ENCODE data around the gene IL10RA.
"Not testable (repeated sequence)": the region's sequence is repeated elsewhere in the genome, so short reads cannot be mapped to it uniquely, and the experiment has no call there.

IL10RA gene

DNA sequence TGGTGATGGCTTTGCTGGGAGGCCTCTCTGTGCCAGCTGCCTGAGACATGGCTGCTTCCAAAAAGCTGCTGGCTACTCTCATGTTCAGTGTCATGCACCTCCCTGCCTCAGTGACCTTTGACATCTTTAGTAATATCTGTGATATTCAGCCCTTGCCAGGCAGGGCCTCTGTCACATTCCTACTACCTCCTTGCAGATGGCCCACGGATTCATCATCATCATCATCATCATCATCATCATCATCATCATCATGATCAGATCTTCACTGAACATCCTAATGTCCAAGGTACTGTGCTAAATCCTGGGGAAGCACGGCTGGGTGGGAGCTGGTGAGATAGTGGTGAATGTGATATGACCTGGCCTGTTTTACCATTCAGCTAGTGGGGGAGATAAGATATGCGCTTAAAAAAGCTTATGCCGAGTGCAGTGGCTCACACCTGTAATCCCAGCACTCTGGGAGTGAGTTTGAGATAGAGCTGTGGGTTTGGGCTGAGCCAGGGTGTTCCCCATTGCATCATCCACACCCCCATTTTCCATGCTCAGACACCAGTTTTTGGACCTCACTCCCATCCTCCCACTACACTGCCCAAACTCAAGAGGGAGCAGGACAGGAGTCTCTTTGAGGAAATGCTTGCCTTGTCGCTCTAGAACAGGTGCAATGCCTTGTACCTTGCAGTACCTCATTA is 39.9 kb upstream of the IL10RA start:
- H3K9ac ChIP-seq, result no peak overlapping the region
- peaks cover 25 to 80% (median 43%) of the 10 kb centered on the region in 10 experiments for H3K4me1 ChIP-seq
- peaks cover 0 to 6% (median 0%) of the 10 kb centered on the region in 11 experiments; a peak in 4 of 22 replicates for H4K20me1 ChIP-seq
- no peak overlapping the region for H3K4me3 ChIP-seq
- no peak overlapping the region for H3K27ac ChIP-seq
- H3K36me3 ChIP-seq, result no peaks in the 10 kb centered on the region
- peaks cover 0 to 11% (median 0%) of the 10 kb centered on the region in 11 experiments; a peak in 5 of 22 replicates for H3K9me3 ChIP-seq (replicated peaks in 1 of 11)
- peak overlapping the region in 5 of 11 experiments; percentile 18 to 84 (median 32); a peak in 7 of 22 replicates for H3K4me2 ChIP-seq
- TF ChIP-seq Cebpa-rat (IDR thresholded peaks at IDR 0.05), result no peak; a peak in 1 of 22 replicates
- H3K27me3 ChIP-seq, result peaks cover 0 to 3% (median 0%) of the 10 kb centered on the region in 11 experiments; a peak in 1 of 22 replicates

DNA sequence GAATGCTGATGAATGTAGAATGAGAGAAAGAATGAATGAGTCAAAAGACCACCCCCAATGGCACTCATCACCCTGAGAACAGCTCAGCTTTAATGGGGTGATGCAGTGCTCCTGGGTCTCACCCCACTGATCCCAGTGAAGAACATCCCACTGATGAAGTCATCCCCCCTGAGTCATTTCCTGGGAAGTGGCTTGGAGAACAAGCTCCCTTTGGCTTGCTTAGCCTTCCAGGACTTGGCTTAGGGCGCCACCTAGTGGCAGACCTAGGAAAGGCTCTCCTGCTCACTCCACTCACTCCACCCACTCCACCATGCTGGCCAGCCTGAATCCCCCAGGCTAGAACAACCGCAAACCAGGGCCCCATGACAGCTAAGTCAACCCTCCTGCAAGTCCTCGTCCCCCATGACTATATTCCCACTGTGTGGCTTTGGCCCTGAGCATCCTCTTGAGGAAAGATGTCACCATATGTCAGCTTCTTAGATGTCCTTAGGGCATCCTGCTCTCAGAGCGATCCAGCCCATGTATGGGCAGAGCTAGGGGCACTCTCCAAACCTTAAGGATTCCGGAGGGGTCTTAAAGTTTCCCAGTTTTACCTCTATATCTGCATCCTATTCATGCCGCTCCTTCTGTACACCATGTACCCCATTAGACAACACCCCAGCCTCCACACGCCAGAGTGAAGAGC is 39.2 kb upstream of the IL10RA start:
- Histone ChIP-seq H3K9ac (no peak overlapping the region), H3K4me2 (peak overlapping the region in 7 of 11 experiments; percentile 8 to 93 (median 32); a peak in 7 of 22 replicates), H3K36me3 (no peaks in the 10 kb centered on the region)

DNA sequence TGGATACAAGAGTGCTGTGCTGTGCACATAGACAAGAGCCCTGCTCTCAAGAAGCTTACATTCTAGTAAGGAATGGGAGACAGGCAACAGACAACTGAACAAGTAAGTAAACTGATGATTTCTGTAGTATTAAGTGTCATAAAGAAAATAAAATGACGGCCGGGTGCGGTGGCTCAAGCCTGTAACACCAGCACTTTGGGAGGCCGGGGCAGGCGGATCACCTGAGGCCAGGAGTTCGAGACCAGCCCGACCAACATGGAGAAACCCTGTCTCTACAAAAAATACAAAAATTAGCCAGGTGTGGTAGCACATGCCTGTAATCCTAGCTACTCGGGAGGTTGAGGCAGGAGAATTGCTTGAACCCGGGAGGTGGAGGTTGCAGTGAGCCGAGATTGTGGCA is 38.4 kb upstream of the IL10RA start:
- H3K4me3 ChIP-seq; H3K9ac ChIP-seq; H3K27me3 ChIP-seq; H3K36me3 ChIP-seq; H3K27ac ChIP-seq; H3K9me3 ChIP-seq (replicated peaks in 1 of 11): not testable (repeated sequence)
- Histone ChIP-seq H4K20me1 (peaks cover 0 to 10% (median 0%) of the 10 kb centered on the region in 11 experiments; a peak in 5 of 22 replicates), H3K4me2 (peak overlapping the region in 5 of 11 experiments; percentile 32 to 93 (median 84); a peak in 8 of 22 replicates), H3K4me1 (peaks cover 39 to 82% (median 57%) of the 10 kb centered on the region in 10 experiments)

More for the DNA sequence above, 39.2 kb upstream of the IL10RA start:
- H3K4me1 ChIP-seq, result peaks cover 31 to 80% (median 50%) of the 10 kb centered on the region in 10 experiments
- no peak overlapping the region for H3K4me3 ChIP-seq
- peaks cover 0 to 11% (median 0%) of the 10 kb centered on the region in 11 experiments; a peak in 5 of 22 replicates for H3K9me3 ChIP-seq (replicated peaks in 1 of 11)
- peaks cover 0 to 3% (median 0%) of the 10 kb centered on the region in 11 experiments; a peak in 1 of 22 replicates for H3K27me3 ChIP-seq
- no peak overlapping the region for H3K27ac ChIP-seq
- no peak for TF ChIP-seq Cebpa-rat (IDR thresholded peaks at IDR 0.05)
- peaks cover 0 to 10% (median 0%) of the 10 kb centered on the region in 11 experiments; a peak in 5 of 22 replicates for H4K20me1 ChIP-seq

DNA sequence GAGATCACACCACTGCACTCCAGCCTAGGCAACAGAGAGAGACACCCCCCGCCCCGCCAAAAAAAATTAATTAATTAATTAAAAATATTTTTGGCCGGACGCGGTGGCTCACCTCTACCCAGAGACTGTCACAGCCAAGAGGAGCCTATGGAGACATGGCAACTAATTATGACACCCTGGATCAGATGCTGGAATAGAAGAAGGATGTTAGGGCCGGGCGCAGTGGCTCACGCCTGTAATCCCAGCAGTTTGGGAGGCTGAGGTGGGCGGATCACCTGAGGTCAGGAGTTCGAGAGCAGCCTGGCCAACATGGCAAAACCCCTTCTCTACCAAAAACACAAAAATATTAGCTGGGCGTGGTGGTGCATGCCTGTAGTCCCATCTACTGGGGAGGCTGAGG is 37.7 kb upstream of the IL10RA start:
- not testable (repeated sequence) for H3K27ac ChIP-seq; H3K9me3 ChIP-seq (replicated peaks in 1 of 11); H3K9ac ChIP-seq; H3K36me3 ChIP-seq; H3K27me3 ChIP-seq; H3K4me3 ChIP-seq
- peak overlapping the region in 5 of 11 experiments; percentile 37 to 93 (median 84); a peak in 10 of 22 replicates for H3K4me2 ChIP-seq
- peaks cover 46 to 89% (median 65%) of the 10 kb centered on the region in 10 experiments for H3K4me1 ChIP-seq
- peaks cover 0 to 10% (median 0%) of the 10 kb centered on the region in 11 experiments; a peak in 5 of 22 replicates for H4K20me1 ChIP-seq

DNA sequence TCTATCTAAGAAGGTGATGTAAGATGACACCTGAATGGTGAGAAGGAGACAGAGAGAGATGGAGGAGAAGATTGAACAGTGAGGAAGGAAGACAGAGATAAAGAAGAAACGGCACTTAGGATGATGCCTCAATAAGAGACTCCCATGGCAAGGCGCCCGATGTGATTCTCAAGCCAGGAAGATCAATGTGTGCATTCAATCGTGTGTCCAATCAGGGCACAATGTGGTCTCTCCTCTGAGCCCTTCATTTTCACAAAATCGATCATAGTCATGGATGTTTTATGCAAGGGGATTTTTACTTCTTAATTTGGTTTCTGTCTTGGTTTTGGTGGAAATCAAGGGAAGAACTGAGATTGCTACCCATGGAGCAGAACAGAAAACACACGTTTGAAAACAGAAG is 37.1 kb upstream of the IL10RA start:
- no peak for TF ChIP-seq Cebpa-rat (IDR thresholded peaks at IDR 0.05)
- H3K27me3 ChIP-seq, result peaks cover 0 to 3% (median 0%) of the 10 kb centered on the region in 11 experiments; a peak in 1 of 22 replicates
- H3K27ac ChIP-seq, result 0 out of 22 replicates have a peak overlapping the region, but pooled peaks of 1 of the 11 experiments have one; percentile 10
- no peak overlapping the region for H3K9ac ChIP-seq
- peak overlapping the region; percentile 69 to 96 (median 86); a peak in 17 of 22 replicates for H3K4me2 ChIP-seq
- peaks cover 50 to 95% (median 67%) of the 10 kb centered on the region in 10 experiments for H3K4me1 ChIP-seq
- no peak overlapping the region for H3K4me3 ChIP-seq
- H3K9me3 ChIP-seq (replicated peaks in 1 of 11), result no peaks in the 10 kb centered on the region
- peaks cover 0 to 10% (median 0%) of the 10 kb centered on the region in 11 experiments; a peak in 5 of 22 replicates for H4K20me1 ChIP-seq
- no peaks in the 10 kb centered on the region for H3K36me3 ChIP-seq

DNA sequence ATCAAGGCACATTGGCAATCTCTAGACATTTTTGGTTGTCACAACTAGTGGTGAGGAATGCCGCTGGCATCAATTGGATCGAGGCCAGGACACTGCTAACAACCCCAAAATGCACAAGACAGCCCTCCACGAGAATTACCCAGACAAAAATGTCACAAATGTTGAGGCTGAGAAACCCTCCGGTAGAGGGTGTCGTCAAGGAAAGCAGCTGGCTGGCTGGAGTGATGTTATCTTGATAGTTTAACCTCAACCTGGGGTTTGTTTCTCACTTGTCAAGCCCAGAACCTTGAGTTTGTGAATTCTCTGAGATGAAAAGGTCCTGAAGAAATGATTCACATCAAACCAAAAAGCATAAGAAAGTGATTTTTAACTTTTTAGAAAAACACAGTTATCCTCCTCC is 35.9 kb upstream of the IL10RA start:
- TF ChIP-seq Cebpa-rat (IDR thresholded peaks at IDR 0.05), result no peak
- peak overlapping the region; percentile 69 to 96 (median 86) for H3K4me2 ChIP-seq
- no peaks in the 10 kb centered on the region for H3K36me3 ChIP-seq
- peaks cover 0 to 3% (median 0%) of the 10 kb centered on the region in 11 experiments; a peak in 1 of 22 replicates for H3K27me3 ChIP-seq
- H3K27ac ChIP-seq, result peak overlapping the region in 1 of 11 experiments; percentile 2; a peak in 2 of 22 replicates
- H4K20me1 ChIP-seq, result peaks cover 0 to 10% (median 0%) of the 10 kb centered on the region in 11 experiments; a peak in 5 of 22 replicates
- peaks cover 50 to 92% (median 67%) of the 10 kb centered on the region in 10 experiments for H3K4me1 ChIP-seq
- no peaks in the 10 kb centered on the region for H3K9me3 ChIP-seq (replicated peaks in 1 of 11)
- H3K9ac ChIP-seq, result peak overlapping the region in 2 of 11 experiments; percentile 5 to 21; a peak in 3 of 22 replicates
- no peak overlapping the region for H3K4me3 ChIP-seq

DNA sequence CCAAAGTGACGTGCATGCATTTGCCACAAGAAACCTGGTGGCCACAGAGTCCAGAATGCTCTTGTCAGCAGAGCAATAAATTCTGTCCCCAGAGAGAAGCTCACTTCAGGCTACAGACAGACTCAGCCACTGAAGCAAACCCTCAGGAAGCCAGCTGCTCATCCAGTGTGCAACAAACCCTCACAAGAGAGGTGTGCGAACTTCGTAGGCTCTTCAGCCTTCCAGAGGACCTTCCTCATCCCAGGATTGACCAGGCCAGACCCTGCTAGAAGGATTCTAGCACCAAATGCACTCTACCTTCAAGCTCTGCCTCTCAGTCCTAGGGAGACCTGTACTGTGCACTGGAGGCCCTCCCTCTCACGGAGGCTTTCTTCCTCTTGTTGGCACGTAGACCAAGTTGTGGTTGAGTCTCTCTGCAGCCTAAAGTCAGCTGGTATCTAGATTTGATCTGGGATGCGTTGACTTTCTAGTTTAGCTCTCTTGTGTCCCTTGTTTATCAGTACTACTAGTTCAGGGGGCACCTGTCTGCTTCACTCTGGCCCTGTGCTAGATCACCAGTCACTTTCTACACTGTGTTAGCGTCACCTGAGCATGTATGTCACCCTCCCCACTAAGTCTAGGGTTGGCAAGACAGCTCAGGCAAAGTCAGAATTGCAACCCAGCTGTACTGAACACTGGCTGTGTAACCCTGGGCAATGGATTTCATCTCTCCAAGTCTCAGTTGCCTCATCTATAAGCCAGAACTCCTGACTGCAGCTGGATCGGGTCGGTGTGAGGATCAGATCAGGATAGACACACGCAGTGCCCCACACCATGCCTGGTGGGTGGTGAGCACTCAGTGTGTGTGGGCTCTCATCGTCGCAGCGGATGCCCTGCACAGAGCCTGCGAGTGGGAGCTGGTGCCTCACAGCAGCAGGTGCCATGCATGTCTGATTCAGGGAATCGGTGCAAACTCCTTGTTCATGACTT is 34.9 kb upstream of the IL10RA start:
- Histone ChIP-seq H3K4me1 (peaks cover 50 to 84% (median 67%) of the 10 kb centered on the region in 10 experiments), H3K27me3 (peaks cover 0 to 3% (median 0%) of the 10 kb centered on the region in 11 experiments; a peak in 1 of 22 replicates), H3K27ac (peak overlapping the region in 1 of 11 experiments; percentile 2; a peak in 2 of 22 replicates), H3K4me3 (0 out of 20 replicates have a peak overlapping the region, but pooled peaks of 1 of the 10 experiments have one; percentile 1), H3K9ac (peak overlapping the region in 7 of 11 experiments; percentile 4 to 21 (median 8); a peak in 7 of 22 replicates), H3K4me2 (peak overlapping the region; percentile 69 to 96 (median 86)), H4K20me1 (peaks cover 0 to 10% (median 0%) of the 10 kb centered on the region in 11 experiments; a peak in 5 of 22 replicates), H3K9me3 (replicated peaks in 1 of 11) (0 out of 22 replicates have a peak, but pooled peaks cover 0 to 2% (median 0%) of the 10 kb centered on the region in 11 experiments), H3K36me3 (no peaks in the 10 kb centered on the region)
- no peak for TF ChIP-seq Cebpa-rat (IDR thresholded peaks at IDR 0.05)

All from BLaER1 treated with 17β-estradiol and CSF1 and Interleukin-3, amounts not matched to agents 10 nM and 100 nM (cell line).